Inflammatory macrophage treated with lipopolysaccharide for 4 hours (primary cell): Measurements from ENCODE around the gene B3GNT9.
"Not testable (repeated sequence)": the region's sequence is repeated elsewhere in the genome, so short reads cannot be mapped to it uniquely, and the experiment has no call there.

Source experiments
- DNase-seq: peaks from one replicate; pipeline ENCODE4 v3.0.0-alpha.2; 2020

B3GNT9 gene

GRCh38 chr16:67149276-67150046 is 1.3 kb downstream of the B3GNT9 start:
- no peak for DNase-seq

DNA sequence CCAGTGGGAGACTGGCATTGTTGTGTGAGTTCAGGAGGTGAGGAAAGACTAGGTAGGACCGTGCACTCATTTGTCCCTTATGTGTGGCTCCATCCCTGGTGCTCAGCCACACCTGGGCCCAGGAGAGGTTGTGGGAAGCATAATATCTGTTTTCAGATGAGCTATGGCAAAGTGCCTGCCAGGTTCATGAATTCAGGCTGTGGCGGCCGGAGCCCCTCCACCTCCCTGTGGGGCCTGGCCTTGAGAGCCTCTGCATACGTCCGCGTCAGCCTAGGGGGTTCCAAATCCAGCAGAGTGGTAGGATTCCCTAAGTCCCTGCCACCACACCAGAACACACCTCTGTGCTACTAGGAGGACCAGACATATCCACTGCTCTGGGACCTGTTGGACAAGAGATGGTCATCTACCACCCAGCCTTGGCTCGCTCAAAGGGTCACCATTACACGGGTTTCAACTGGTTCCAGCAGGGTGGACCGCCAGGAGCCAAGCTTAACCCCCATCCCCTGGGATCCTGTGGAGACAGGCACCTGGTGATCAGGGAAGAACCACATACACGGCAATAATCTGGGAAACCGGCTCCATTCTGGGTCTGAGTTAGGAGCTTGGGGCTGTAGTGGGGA is 2.0 kb downstream of the B3GNT9 start:
- DNase-seq: no peak

DNA sequence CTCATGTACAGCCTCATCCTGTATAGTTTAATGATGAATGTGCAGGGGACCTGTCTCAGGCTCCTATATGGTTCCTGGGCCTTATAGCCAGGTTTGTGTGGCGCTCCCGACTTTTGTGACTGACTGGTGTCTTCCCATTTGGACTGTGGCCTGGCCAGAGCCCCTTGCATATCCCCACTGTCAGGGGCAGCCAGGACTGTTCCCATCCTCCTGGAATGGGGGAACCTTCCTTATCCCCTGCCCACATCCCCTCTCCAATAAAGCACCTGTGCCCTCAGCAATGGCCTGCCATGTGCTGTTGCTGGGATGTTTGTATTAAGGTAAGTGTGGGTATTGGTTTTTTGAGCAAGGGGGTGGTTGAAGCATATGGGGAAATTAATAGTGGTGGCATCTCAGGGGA is 2.6 kb downstream of the B3GNT9 start:
- DNase-seq: no peak

- DNase-seq: no peak
Measured at GRCh38 chr16:67147437-67148140, 3.2 kb downstream of the B3GNT9 start.

DNA sequence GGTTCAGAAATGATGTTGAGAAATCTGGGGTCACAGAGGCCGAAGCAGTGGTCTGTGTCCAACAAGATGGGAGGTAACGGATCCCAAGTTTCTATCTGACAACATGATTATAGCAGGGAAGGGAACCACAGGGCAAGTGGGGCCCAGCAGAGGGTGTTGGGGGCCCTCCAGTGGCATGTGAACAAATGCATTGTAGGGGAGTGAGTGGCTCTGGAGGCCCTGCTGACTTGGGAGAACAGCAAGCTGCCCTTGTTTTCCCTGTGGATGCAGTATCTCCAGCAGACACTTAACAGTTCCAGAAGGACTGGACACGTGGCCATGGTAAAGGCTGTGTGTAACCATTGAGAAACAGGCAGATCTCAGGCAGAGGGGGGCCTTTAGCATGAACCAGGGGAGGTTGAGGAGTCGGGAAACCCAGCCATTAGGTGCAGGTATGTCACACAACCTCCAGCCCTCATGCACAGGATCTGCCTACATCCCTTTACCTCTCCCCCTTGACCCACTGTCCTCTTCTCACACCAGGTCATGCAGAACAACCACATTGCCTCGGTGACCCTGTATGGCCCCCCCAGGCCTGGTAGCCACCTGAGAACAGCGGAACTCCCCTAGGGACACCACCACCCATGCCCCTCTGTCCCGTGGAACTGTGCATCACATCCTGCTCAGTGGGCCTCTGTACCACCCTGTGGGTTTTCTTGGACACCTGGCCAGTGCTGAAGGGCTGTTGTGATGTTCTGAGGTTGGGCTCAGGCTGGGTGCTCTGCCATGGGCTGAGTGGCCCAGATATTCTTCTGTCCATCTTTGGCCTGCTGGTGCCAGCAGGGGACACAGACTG is 4.1 kb downstream of the B3GNT9 start:
- DNase-seq: no peak

DNA sequence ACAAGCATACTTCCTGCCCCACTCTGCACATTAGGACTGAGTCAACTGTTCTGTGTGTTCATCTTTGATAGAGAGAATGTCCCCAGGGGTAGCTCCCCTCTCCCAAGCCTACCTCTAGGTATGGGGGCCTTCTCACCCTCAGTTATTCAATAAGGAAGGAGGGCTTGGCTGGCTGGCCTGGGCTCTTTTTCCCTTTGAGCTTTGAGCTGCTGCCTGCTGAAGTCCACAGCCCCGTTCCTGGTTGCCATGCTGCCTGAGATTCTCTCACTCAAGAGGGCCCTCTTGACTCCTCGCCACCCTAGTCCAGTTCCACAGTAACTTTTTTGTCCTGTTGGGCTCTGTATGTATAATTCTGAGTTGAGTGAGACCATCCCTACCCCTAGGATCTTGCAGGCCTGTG is 5.1 kb downstream of the B3GNT9 start:
- DNase-seq: no peak

- DNase-seq: no peak
Measured at GRCh38 chr16:67144943-67145342, 5.9 kb downstream of the B3GNT9 start.

GRCh38 chr16:67142342-67142741 is 8.5 kb downstream of the B3GNT9 start:
- DNase-seq: no peak

GRCh38 chr16:67141391-67141790 is 9.4 kb downstream of the B3GNT9 start:
- no peak for DNase-seq

DNA sequence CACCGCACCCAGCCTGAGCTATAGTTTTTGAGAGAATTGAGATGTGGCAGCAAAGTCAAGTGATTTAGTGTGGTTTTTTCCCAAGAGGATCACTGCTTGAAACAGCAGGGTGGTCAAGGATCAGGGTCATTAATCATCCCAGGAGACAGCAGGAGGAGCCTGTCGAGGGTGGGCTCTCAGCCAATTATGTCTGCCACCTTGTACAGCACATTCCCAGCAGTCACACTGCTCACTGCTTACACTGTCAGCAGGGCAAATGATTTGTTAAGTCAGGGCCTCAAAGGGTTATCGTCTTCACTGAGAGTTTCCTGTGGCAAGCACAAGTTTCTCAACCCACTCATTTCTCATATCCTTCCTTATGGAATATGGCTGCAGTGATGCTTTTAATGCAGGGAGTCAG is 13.2 kb downstream of the B3GNT9 start:
- no peak for DNase-seq

- no peak for DNase-seq
Measured at GRCh38 chr16:67129422-67129821, 21.4 kb downstream of the B3GNT9 start.

- DNase-seq: no peak
Measured at GRCh38 chr16:67128887-67129286, 21.9 kb downstream of the B3GNT9 start.

DNA sequence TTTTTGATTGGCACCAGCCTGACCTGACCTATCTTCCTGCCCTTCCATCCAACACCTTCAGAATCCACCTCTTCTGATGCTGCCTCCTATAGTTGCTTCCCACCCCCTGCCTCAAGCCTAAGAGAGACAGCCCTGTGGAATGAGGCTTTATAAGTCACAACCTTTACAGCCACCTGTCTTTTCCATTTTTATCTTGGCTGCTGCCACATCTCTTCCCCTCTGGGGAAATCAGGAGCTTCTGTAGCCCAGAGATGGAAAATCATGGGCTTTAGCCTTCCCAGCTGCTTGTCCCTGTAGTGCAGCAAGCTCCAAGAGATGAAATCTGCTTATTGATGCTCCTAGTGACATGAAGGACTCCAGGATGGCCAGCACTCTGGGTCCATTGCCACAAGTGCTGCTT is 22.4 kb downstream of the B3GNT9 start:
- DNase-seq: no peak

- DNase-seq: not testable (repeated sequence)
Measured at GRCh38 chr16:67122799-67123198, 28.0 kb downstream of the B3GNT9 start.

DNA sequence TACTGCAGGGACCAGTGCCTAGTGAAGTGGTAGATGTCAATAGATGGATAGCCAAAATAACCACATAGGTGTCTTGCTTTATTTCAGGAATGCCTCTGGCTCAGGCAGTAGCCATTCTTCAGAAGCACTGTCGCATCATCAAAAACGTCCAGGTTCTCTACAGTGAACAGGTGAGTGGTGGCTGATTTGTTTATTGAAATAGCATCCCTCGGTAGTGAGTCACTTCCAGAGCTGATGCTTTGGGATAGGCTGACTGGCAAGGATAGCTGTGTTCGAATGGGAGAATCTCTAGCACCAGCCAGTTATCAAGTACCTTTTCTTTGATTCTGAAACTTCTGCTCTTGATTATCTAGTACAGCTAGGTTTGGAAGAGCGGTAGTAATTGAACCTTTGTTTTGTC is 30.8 kb downstream of the B3GNT9 start:
- no peak for DNase-seq

DNA sequence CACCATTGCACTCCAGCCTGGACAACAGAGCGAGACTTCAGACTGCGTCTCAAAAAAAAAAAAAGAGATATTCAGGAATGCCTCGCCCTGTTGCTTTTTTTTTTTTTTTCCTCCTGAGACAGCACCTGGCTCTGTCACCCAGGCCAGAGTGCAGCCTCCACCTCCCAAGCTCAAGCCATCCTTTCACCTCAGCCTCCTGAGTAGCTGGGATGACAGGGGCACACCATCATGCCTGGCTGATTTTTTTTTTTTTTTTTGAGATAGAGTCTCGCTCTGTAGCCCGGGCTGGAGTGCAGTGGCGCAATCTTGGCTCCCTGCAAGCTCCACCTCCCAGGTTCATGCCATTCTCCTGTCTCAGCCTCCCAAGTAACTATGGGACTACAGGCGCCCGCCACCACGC is 33.1 kb downstream of the B3GNT9 start:
- DNase-seq: no peak

DNA sequence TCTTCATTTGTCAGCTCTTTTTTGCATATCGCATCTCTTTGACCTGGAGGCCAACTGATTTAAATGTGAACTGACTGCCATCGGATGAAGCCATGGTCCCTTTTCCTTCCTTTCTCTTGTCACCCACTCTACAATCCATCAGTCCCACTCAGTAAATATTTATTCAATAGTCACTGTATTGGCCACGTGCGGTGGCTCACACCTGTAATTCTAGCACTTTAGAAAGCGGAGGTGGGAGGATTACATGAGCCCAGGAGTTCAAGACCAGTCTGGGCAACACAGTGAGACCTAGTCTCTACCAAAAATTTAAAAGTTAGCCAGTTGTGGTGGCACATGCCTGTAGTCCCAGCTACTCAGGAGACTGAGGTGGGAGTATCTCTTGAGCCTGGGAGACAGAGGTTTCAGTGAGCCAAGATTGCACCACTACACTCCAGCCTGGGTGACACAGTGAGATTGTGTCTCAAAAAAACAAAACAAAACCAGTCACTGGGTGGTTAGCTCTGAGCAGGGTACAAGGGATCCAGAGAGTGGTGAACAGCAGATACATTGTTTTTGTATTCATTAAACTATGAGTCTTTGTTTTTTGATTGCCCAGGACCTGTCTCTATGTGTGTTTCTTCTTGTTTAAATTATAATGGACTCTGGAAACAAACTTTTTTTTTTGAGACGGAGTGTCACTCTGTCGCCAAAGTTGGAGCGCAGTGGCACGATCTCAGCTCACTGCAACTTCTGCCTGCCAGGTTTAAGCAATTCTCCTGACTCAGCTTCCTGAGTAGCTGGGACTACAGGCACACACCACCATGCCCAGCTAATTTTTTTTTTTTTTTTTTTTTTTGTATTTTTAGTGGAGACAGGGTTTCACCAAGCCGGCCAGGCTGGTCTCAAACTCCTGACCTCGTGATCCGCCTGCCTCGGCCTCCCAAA is 34.1 kb downstream of the B3GNT9 start:
- peak; percentile 52 for DNase-seq

- DNase-seq: peak; percentile 81
Measured at GRCh38 chr16:67115639-67116038, 35.2 kb downstream of the B3GNT9 start.

DNA sequence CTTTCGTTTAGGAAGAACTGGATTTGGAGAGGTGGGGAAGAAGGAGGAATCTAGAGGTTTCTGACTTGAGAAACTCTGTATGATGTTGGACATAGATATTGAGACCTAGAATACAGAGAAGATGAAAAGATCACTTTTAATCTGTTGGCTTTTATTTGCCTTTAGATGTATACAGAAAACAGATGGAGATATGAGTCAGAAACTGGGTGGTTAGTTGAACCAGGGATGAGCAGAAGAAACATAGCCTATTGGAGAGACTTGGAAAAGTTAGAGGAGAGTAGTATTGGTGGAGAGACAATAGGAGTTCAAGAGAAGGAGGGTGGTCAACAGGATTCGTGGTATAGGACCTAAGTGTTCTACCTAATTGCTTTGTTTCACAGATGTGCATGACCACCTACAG is 36.0 kb downstream of the B3GNT9 start:
- DNase-seq: no peak

- no peak for DNase-seq
Measured at GRCh38 chr16:67112591-67113399, 38.0 kb downstream of the B3GNT9 start.

DNA sequence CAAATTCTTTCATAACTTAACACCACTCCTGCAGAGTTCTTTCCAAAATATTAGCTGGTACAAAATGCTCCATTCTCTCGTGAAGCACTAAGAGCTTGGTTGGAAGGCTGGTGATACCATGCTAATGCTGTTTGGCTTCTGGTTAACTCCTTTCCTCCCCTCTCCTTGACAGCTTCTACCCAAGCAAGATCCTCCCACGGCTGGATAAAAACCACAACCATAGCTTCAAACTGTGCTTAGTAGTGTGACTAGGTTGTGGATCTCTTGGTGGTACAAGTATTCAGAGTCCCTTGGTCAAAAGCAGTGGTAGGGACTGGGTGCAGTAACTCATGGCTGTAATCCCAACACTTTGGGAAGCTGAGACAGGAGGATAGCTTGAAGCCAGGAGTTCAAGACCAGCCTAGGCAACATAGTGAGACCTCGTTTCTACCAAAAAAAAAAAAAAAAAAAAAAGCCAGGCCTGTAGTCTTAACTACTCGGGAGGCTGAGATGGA is 38.8 kb downstream of the B3GNT9 start:
- DNase-seq: no peak
